GM23338 (cell line): ENCODE data around the gene ATXN2. TPM values are rescaled to one million over a fixed set of nuclear protein-coding genes. Genes with fewer than 3 reads are reported as not detected.
"Not testable (repeated sequence)": the region's sequence is repeated elsewhere in the genome, so short reads cannot be mapped to it uniquely, and the experiment has no call there.

Experiments
- ATAC-seq: fragments of 200-7000 bp; cut with Tn5 transposase; 3 replicates; pipeline ENCODE4 v1.9.1; 2020
- DNase-seq: peaks from one replicate; pipeline ENCODE4 v3.0.0-alpha.2; 2015; ENCODE audit warnings: low spot score
- H2AFZ ChIP-seq: fragments of 200-600 bp; sonication (generic); 2 replicates; pipeline ENCODE4 v1.8.0; 2016; ENCODE audit warnings: antibody characterized with exemption, mild to moderate bottlenecking, moderate library complexity
- H3F3A ChIP-seq: fragments of 200-600 bp; sonication (generic); replicated peaks from 2 replicates; pipeline ENCODE4 v1.8.0; 2017; ENCODE audit warnings: antibody characterized with exemption, mixed run types, low read depth
- H3K27ac ChIP-seq: fragments of 200-600 bp; sonication (generic); 2 replicates; pipeline ENCODE4 v1.6.1; 2016; ENCODE audit warnings: low read depth
- H3K27me3 ChIP-seq: fragments of 200-600 bp; sonication (generic); 2 replicates; pipeline ENCODE4 v1.8.0; 2016; ENCODE audit warnings: mild to moderate bottlenecking, mixed run types, moderate library complexity; ENCODE audit not compliant: insufficient read depth
- H3K36me3 ChIP-seq: fragments of 200-600 bp; sonication (generic); 2 replicates; pipeline ENCODE4 v1.8.0; 2016; ENCODE audit warnings: mild to moderate bottlenecking; ENCODE audit not compliant: insufficient read depth
- H3K4me1 ChIP-seq: fragments of 200-600 bp; sonication (generic); 2 replicates; pipeline ENCODE4 v1.8.0; 2016; ENCODE audit warnings: mild to moderate bottlenecking, moderate library complexity; ENCODE audit not compliant: insufficient read depth
- H3K4me2 ChIP-seq: fragments of 200-600 bp; sonication (generic); 2 replicates; pipeline ENCODE4 v1.7.1; 2017; ENCODE audit warnings: mixed run types
- H3K4me3 ChIP-seq: fragments of 200-600 bp; sonication (generic); 2 replicates; pipeline ENCODE4 v1.6.1; 2016; ENCODE audit warnings: mixed run types
- H3K79me2 ChIP-seq: fragments of 200-600 bp; sonication (generic); replicated peaks from 2 replicates; pipeline ENCODE4 v1.8.0; 2017; ENCODE audit warnings: mild to moderate bottlenecking; ENCODE audit not compliant: insufficient read depth
- H3K9me2 ChIP-seq: fragments of 200-600 bp; sonication (generic); 2 replicates; pipeline ENCODE4 v1.8.0; 2017; ENCODE audit not compliant: insufficient read depth
- H4K20me1 ChIP-seq: fragments of 200-600 bp; sonication (generic); replicated peaks from 2 replicates; pipeline ENCODE4 v1.8.0; 2017; ENCODE audit warnings: mild to moderate bottlenecking; ENCODE audit not compliant: insufficient read depth
- H3K27ac Mint-ChIP-seq: 2 replicates; pipeline ENCODE4 v1.8.0; 2020; ENCODE audit warnings: inconsistent platforms, mild to moderate bottlenecking, moderate library complexity, mixed read lengths
- H3K27me3 Mint-ChIP-seq: 3 replicates; pipeline ENCODE4 v1.8.0; 2022; ENCODE audit warnings: low read depth, mild to moderate bottlenecking, moderate library complexity, mixed read lengths, inconsistent platforms; ENCODE audit not compliant: insufficient read depth, poor library complexity
- H3K36me3 Mint-ChIP-seq: 3 replicates; pipeline ENCODE4 v1.8.0; 2021; ENCODE audit warnings: low read depth, mild to moderate bottlenecking, inconsistent platforms, moderate library complexity, mixed read lengths
- H3K4me1 Mint-ChIP-seq: 3 replicates; pipeline ENCODE4 v1.8.0; 2020; ENCODE audit warnings: mild to moderate bottlenecking, inconsistent platforms, mixed read lengths
- H3K4me3 Mint-ChIP-seq: 3 replicates; pipeline ENCODE4 v1.8.0; 2021; ENCODE audit warnings: moderate library complexity, mild to moderate bottlenecking, inconsistent platforms, mixed read lengths
- H3K9me3 Mint-ChIP-seq: 3 replicates; pipeline ENCODE4 v1.8.0; 2020; ENCODE audit warnings: moderate library complexity, mild to moderate bottlenecking, inconsistent platforms, mixed read lengths
- EZH2 ChIP-seq: fragments of 200-600 bp; sonication (generic); IDR thresholded peaks from one replicate; pipeline ENCODE4 v1.8.0; 2017; ENCODE audit warnings: antibody characterized with exemption, mild to moderate bottlenecking, low read depth; ENCODE audit not compliant: unreplicated experiment
- JUNB ChIP-seq: IDR thresholded peaks from one replicate; pipeline ENCODE4 v1.6.1; 2016; ENCODE audit warnings: antibody characterized with exemption; ENCODE audit not compliant: unreplicated experiment
- REST ChIP-seq: IDR thresholded peaks from one replicate; pipeline ENCODE4 v1.6.1; 2018; ENCODE audit warnings: antibody characterized with exemption; ENCODE audit not compliant: unreplicated experiment
- STAT1 ChIP-seq: IDR thresholded peaks from one replicate; pipeline ENCODE4 v1.6.1; 2016; ENCODE audit warnings: antibody characterized with exemption; ENCODE audit not compliant: unreplicated experiment
- polyA plus RNA-seq: library from polyadenylated mRNA; unstranded; fragments of >200 nt; fragmentation: Nextera tagmentation; extraction: Ambion mirVana; gene quantifications from 2 replicates; pipeline ENCODE4 v1.2.1, GENCODE V29; 2016
- total RNA-seq: library from RNA; depleted of rRNA; stranded (reverse); fragments of >200 nt; shearing (Covaris generic); gene quantifications from 2 replicates; pipeline ENCODE4 v1.2.3, GENCODE V29; 2014
- TF ChIP-seq, protein P1 (sequence below): fragments of 250-450 bp; sonication (Bioruptor Pico); IDR thresholded peaks from 2 replicates; pipeline ENCODE4 v1.5.0; 2020; ENCODE audit warnings: mild to moderate bottlenecking, moderate library complexity

ATXN2 gene
- total and polyA plus RNA-seq, 2 experiments from 2014 or later = 44.8 to 59.5 TPM

DNA sequence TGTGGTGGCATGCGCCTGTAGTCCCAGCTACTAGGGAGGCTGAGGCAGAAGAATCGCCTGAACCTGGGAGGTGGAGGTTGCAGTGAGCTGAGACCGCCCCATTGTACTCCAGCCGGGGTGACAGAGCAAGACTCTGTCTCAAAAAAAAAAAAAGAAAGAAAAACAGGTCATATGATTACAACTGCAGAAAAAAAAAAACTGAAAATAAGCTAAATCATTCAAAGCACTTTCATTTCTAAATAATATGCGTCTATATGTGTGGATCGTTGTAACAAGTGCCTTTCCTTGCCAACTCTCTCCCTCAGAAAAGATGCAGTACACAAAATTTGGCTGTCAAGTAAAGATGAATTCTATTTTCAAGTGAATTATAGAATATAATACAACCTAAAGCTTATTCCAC, 42.4 kb downstream of the ATXN2 start (continued):
- TF ChIP-seq, protein P1, sequence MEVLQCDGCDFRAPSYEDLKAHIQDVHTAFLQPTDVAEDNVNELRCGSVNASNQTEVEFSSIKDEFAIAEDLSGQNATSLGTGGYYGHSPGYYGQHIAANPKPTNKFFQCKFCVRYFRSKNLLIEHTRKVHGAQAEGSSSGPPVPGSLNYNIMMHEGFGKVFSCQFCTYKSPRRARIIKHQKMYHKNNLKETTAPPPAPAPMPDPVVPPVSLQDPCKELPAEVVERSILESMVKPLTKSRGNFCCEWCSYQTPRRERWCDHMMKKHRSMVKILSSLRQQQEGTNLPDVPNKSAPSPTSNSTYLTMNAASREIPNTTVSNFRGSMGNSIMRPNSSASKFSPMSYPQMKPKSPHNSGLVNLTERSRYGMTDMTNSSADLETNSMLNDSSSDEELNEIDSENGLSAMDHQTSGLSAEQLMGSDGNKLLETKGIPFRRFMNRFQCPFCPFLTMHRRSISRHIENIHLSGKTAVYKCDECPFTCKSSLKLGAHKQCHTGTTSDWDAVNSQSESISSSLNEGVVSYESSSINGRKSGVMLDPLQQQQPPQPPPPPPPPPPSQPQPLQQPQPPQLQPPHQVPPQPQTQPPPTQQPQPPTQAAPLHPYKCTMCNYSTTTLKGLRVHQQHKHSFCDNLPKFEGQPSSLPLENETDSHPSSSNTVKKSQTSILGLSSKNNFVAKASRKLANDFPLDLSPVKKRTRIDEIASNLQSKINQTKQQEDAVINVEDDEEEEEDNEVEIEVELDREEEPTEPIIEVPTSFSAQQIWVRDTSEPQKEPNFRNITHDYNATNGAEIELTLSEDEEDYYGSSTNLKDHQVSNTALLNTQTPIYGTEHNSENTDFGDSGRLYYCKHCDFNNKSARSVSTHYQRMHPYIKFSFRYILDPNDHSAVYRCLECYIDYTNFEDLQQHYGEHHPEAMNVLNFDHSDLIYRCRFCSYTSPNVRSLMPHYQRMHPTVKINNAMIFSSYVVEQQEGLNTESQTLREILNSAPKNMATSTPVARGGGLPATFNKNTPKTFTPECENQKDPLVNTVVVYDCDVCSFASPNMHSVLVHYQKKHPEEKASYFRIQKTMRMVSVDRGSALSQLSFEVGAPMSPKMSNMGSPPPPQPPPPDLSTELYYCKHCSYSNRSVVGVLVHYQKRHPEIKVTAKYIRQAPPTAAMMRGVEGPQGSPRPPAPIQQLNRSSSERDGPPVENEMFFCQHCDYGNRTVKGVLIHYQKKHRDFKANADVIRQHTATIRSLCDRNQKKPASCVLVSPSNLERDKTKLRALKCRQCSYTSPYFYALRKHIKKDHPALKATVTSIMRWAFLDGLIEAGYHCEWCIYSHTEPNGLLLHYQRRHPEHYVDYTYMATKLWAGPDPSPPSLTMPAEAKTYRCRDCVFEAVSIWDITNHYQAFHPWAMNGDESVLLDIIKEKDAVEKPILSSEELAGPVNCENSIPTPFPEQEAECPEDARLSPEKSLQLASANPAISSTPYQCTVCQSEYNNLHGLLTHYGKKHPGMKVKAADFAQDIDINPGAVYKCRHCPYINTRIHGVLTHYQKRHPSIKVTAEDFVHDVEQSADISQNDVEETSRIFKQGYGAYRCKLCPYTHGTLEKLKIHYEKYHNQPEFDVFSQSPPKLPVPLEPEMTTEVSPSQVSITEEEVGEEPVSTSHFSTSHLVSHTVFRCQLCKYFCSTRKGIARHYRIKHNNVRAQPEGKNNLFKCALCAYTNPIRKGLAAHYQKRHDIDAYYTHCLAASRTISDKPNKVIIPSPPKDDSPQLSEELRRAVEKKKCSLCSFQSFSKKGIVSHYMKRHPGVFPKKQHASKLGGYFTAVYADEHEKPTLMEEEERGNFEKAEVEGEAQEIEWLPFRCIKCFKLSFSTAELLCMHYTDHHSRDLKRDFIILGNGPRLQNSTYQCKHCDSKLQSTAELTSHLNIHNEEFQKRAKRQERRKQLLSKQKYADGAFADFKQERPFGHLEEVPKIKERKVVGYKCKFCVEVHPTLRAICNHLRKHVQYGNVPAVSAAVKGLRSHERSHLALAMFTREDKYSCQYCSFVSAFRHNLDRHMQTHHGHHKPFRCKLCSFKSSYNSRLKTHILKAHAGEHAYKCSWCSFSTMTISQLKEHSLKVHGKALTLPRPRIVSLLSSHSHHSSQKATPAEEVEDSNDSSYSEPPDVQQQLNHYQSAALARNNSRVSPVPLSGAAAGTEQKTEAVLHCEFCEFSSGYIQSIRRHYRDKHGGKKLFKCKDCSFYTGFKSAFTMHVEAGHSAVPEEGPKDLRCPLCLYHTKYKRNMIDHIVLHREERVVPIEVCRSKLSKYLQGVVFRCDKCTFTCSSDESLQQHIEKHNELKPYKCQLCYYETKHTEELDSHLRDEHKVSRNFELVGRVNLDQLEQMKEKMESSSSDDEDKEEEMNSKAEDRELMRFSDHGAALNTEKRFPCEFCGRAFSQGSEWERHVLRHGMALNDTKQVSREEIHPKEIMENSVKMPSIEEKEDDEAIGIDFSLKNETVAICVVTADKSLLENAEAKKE (CRISPR knock-in tag) = no peak
- no peak for TF ChIP-seq STAT1
- no peak for TF ChIP-seq JUNB
- no peak for TF ChIP-seq REST
- TF ChIP-seq EZH2 = no peak

GRCh38 chr12:111555313-111555712, 43.8 kb downstream of the ATXN2 start:
- not testable (repeated sequence) for H3K27me3 ChIP-seq, H3K4me1 Mint-ChIP-seq, H2AFZ ChIP-seq, H3K4me3 Mint-ChIP-seq, H3K36me3 ChIP-seq, H3K27ac Mint-ChIP-seq, ATAC-seq, DNase-seq, H3F3A ChIP-seq, H3K27me3 Mint-ChIP-seq, H3K9me3 Mint-ChIP-seq, H3K4me2 ChIP-seq, H3K4me3 ChIP-seq, H3K9me2 ChIP-seq, H3K27ac ChIP-seq
- peaks cover 15% of the 10 kb centered on the region; the same call in 1 of the 2 replicates for H3K4me1 ChIP-seq
- peaks cover 40% of the 10 kb centered on the region for H4K20me1 ChIP-seq
- H3K79me2 ChIP-seq = peaks cover 65% of the 10 kb centered on the region
- H3K36me3 Mint-ChIP-seq = peaks cover 27% of the 10 kb centered on the region
